H9 (cell line): ENCODE measurements around the gene OIP5. TPM values are rescaled to one million over a fixed set of nuclear protein-coding genes. Genes with fewer than 3 reads are reported as not detected.

Experiments used
- DNase-seq: peaks from one replicate; pipeline ENCODE4 v3.0.0-alpha.2; 2017
- H2AFZ ChIP-seq: one replicate; pipeline ENCODE4 v1.6.1; 2013; ENCODE audit warnings: mild to moderate bottlenecking, low read length, control low read depth, moderate library complexity
- H2AK5ac ChIP-seq: 2 replicates; pipeline ENCODE4 v1.6.1; 2013; ENCODE audit warnings: low read length, control low read depth, mixed read lengths; ENCODE audit not compliant: insufficient read length
- H2BK120ac ChIP-seq: one replicate; pipeline ENCODE4 v1.6.1; 2013; ENCODE audit warnings: low read depth, mild to moderate bottlenecking, low read length, control low read depth, inconsistent platforms; ENCODE audit not compliant: poor library complexity, severe bottlenecking
- H2BK12ac ChIP-seq: 2 replicates; pipeline ENCODE4 v1.6.1; 2013; ENCODE audit warnings: low read length, control low read depth, mixed read lengths, low read depth; ENCODE audit not compliant: insufficient read length
- H2BK15ac ChIP-seq: 2 replicates; pipeline ENCODE4 v1.6.1; 2013; ENCODE audit warnings: low read depth, low read length, control low read depth
- H2BK20ac ChIP-seq: one replicate; pipeline ENCODE4 v1.6.1; 2013; ENCODE audit warnings: low read depth, mild to moderate bottlenecking, low read length, control low read depth, inconsistent platforms; ENCODE audit not compliant: poor library complexity, severe bottlenecking
- H2BK5ac ChIP-seq: 2 replicates; pipeline ENCODE4 v1.6.1; 2013; ENCODE audit warnings: low read length, control low read depth, mixed read lengths; ENCODE audit not compliant: insufficient read length
- H3K14ac ChIP-seq: 2 replicates; pipeline ENCODE4 v1.6.1; 2013; ENCODE audit warnings: low read length, control low read depth; ENCODE audit not compliant: insufficient read depth
- H3K18ac ChIP-seq: 2 replicates; pipeline ENCODE4 v1.6.1; 2013; ENCODE audit warnings: low read depth, mild to moderate bottlenecking, mixed read lengths, low read length, control low read depth; ENCODE audit not compliant: insufficient read length
- H3K23ac ChIP-seq: 2 replicates; pipeline ENCODE4 v1.6.1; 2013; ENCODE audit warnings: low read length, control low read depth, mixed read lengths, low read depth; ENCODE audit not compliant: insufficient read length
- H3K23me2 ChIP-seq: 2 replicates; pipeline ENCODE4 v1.6.1; 2013; ENCODE audit warnings: low read depth, mild to moderate bottlenecking, mixed read lengths, low read length, control low read depth; ENCODE audit not compliant: insufficient read length, poor library complexity, severe bottlenecking
- H3K27ac ChIP-seq: 2 replicates; pipeline ENCODE4 v1.5.1; 2013; ENCODE audit warnings: low read length, control low read depth, mixed read lengths, low read depth; ENCODE audit not compliant: insufficient read length
- H3K27me3 ChIP-seq: 2 replicates; pipeline ENCODE4 v1.6.1; 2013; ENCODE audit warnings: low read length, control low read depth, inconsistent platforms; ENCODE audit not compliant: insufficient read depth
- H3K4ac ChIP-seq: 2 replicates; pipeline ENCODE4 v1.6.1; 2013; ENCODE audit warnings: low read depth, mild to moderate bottlenecking, control low read depth, inconsistent platforms, low read length, moderate library complexity
- H3K4me1 ChIP-seq: 2 replicates; pipeline ENCODE4 v1.6.1; 2013; ENCODE audit warnings: low read length, control low read depth, inconsistent platforms; ENCODE audit not compliant: insufficient read depth
- H3K4me2 ChIP-seq: 2 replicates; pipeline ENCODE4 v1.6.1; 2013; ENCODE audit warnings: low read length, control low read depth, mixed read lengths; ENCODE audit not compliant: insufficient read length, insufficient read depth
- H3K56ac ChIP-seq: 2 replicates; pipeline ENCODE4 v1.6.1; 2013; ENCODE audit warnings: low read depth, mild to moderate bottlenecking, mixed read lengths, low read length, control low read depth; ENCODE audit not compliant: insufficient read length
- H3K79me1 ChIP-seq: 2 replicates; pipeline ENCODE4 v1.6.1; 2013; ENCODE audit warnings: low read depth, mild to moderate bottlenecking, moderate library complexity, low read length, control low read depth, inconsistent platforms; ENCODE audit not compliant: insufficient read depth, poor library complexity, severe bottlenecking
- H3K79me2 ChIP-seq: 2 replicates; pipeline ENCODE4 v1.6.1; 2013; ENCODE audit warnings: low read length, control low read depth, inconsistent platforms; ENCODE audit not compliant: insufficient read depth
- H3K9ac ChIP-seq: 2 replicates; pipeline ENCODE4 v1.6.1; 2013; ENCODE audit warnings: low read length, control low read depth, mixed read lengths; ENCODE audit not compliant: insufficient read length; ENCODE audit errors: extremely low read depth
- H3K9me3 ChIP-seq: one replicate; pipeline ENCODE4 v1.6.1; 2013; ENCODE audit warnings: low read depth, low read length, inconsistent platforms; ENCODE audit not compliant: control insufficient read depth
- H3T11ph ChIP-seq: one replicate; pipeline ENCODE4 v1.6.1; 2013; ENCODE audit warnings: mild to moderate bottlenecking, low read length, control low read depth, inconsistent platforms
- H4K20me1 ChIP-seq: one replicate; pipeline ENCODE4 v1.6.1; 2013; ENCODE audit not compliant: control insufficient read depth, insufficient read length, insufficient read depth
- H4K5ac ChIP-seq: 2 replicates; pipeline ENCODE4 v1.6.1; 2013; ENCODE audit warnings: low read depth, mild to moderate bottlenecking, mixed read lengths, low read length, control low read depth; ENCODE audit not compliant: insufficient read length
- H4K8ac ChIP-seq: replicated peaks from 2 replicates; pipeline ENCODE4 v1.6.1; 2013; ENCODE audit warnings: low read length, control low read depth, mixed read lengths, low read depth; ENCODE audit not compliant: insufficient read length
- H4K91ac ChIP-seq: 2 replicates; pipeline ENCODE4 v1.6.1; 2013; ENCODE audit warnings: low read depth, mild to moderate bottlenecking, moderate library complexity, mixed read lengths, low read length, control low read depth; ENCODE audit not compliant: insufficient read length
- H3K27ac Mint-ChIP-seq, 3 experiments: 2 replicates in 2 of 3; 3 replicates in 1 of 3; pipeline ENCODE4 v1.8.0; 2020 to 2021; ENCODE audit warnings: mixed read lengths in 3 of 3, mild to moderate bottlenecking in 1 of 3, moderate library complexity in 1 of 3
- H3K27me3 Mint-ChIP-seq: 2 replicates; pipeline ENCODE4 v1.8.0; 2021; ENCODE audit warnings: low read depth, mild to moderate bottlenecking, moderate library complexity, mixed read lengths
- H3K36me3 Mint-ChIP-seq, 3 experiments: 2 replicates in 2 of 3; 3 replicates in 1 of 3; pipeline ENCODE4 v1.8.0; 2020 to 2021; ENCODE audit warnings: low read depth in 3 of 3, mixed read lengths in 3 of 3; ENCODE audit not compliant: insufficient read depth in 1 of 3
- H3K4me1 Mint-ChIP-seq, 2 experiments: 2 replicates each; pipeline ENCODE4 v1.8.0; 2020; ENCODE audit warnings: mixed read lengths in 2 of 2
- H3K4me3 Mint-ChIP-seq, 2 experiments: 2 replicates in 1 of 2; 3 replicates in 1 of 2; pipeline ENCODE4 v1.8.0; 2020 to 2021; ENCODE audit warnings: mild to moderate bottlenecking in 2 of 2, mixed read lengths in 2 of 2, moderate library complexity in 1 of 2
- H3K9me3 Mint-ChIP-seq, 2 experiments: 2 replicates in 1 of 2; 3 replicates in 1 of 2; pipeline ENCODE4 v1.8.0; 2020; ENCODE audit warnings: mild to moderate bottlenecking in 2 of 2, mixed read lengths in 2 of 2, moderate library complexity in 1 of 2
- WGBS: extraction: QIAGEN DNeasy Blood & Tissue Kit; methylation state at CpG from one replicate; pipeline ENCODE4 v1.1.7; 2013; ENCODE audit warnings: missing lambda C conversion rate, low lambda C conversion rate, mixed read lengths; ENCODE audit not compliant: insufficient read length; ENCODE audit errors: extremely low coverage; 5-methylcytosine and 5-hydroxymethylcytosine counted together
- total RNA-seq: library from RNA; stranded (reverse); gene quantifications from 2 replicates; pipeline ENCODE4 v1.2.1, GENCODE V29; 2021
- TF ChIP-seq, protein P1 (sequence below): fragments of 200-600 bp; sonication (generic); conservative IDR thresholded peaks from 3 replicates; pipeline ENCODE4 v1.8.0; 2021; ENCODE audit warnings: antibody characterized with exemption, mild to moderate bottlenecking

The OIP5 gene
- total RNA-seq, 1 experiment from 2014 or later = 30.9 TPM

- H3K36me3 Mint-ChIP-seq = peaks cover 27 to 53% (median 48%) of the 10 kb centered on the region in 3 experiments
- Histone ChIP-seq H4K20me1 (no peaks in the 10 kb centered on the region), H2BK15ac (no peak overlapping the region), H3K18ac (no peak overlapping the region), H3K27me3 (no peaks in the 10 kb centered on the region), H4K91ac (no peak overlapping the region), H3K79me1 (peaks cover 14% of the 10 kb centered on the region), H3K14ac (no peak overlapping the region), H4K5ac (no peak overlapping the region), H3K4ac (no peak overlapping the region), H3K23me2 (no peaks in the 10 kb centered on the region), H2BK20ac (no peak overlapping the region), H3T11ph (no peak overlapping the region), H4K8ac (no peak overlapping the region), H2AK5ac (no peak overlapping the region), H3K56ac (no peak overlapping the region), H2BK5ac (no peak overlapping the region), H3K79me2 (no peaks in the 10 kb centered on the region; the same call in 1 of the 2 replicates), H3K9me3 (no peaks in the 10 kb centered on the region), H2BK120ac (no peak overlapping the region), H3K4me1 (no peaks in the 10 kb centered on the region), H3K4me2 (no peak overlapping the region), H3K27ac (no peak overlapping the region), H3K23ac (no peak overlapping the region), H3K9ac (no peak overlapping the region), H2AFZ (no peak overlapping the region), H2BK12ac (no peak overlapping the region)
- no peaks in the 10 kb centered on the region; a peak in 2 of 4 replicates for H3K4me1 Mint-ChIP-seq
- H3K9me3 Mint-ChIP-seq = no peaks in the 10 kb centered on the region
- no CpG with 5 or more reads among the region's 1 CpG for WGBS
- peak overlapping the region in 2 of 3 experiments; percentile 70 to 80; a peak in 3 of 7 replicates for H3K27ac Mint-ChIP-seq
- H3K27me3 Mint-ChIP-seq = no peaks in the 10 kb centered on the region
- TF ChIP-seq, protein P1, sequence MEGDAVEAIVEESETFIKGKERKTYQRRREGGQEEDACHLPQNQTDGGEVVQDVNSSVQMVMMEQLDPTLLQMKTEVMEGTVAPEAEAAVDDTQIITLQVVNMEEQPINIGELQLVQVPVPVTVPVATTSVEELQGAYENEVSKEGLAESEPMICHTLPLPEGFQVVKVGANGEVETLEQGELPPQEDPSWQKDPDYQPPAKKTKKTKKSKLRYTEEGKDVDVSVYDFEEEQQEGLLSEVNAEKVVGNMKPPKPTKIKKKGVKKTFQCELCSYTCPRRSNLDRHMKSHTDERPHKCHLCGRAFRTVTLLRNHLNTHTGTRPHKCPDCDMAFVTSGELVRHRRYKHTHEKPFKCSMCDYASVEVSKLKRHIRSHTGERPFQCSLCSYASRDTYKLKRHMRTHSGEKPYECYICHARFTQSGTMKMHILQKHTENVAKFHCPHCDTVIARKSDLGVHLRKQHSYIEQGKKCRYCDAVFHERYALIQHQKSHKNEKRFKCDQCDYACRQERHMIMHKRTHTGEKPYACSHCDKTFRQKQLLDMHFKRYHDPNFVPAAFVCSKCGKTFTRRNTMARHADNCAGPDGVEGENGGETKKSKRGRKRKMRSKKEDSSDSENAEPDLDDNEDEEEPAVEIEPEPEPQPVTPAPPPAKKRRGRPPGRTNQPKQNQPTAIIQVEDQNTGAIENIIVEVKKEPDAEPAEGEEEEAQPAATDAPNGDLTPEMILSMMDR = no peak
- DNase-seq = no peak
- H3K4me3 Mint-ChIP-seq = no peak overlapping the region
These were observed 39.9 kb downstream of the OIP5 start for GRCh38 chr15:41292521-41292920.
